Neutrophil (primary cell): Measurements from ENCODE around the gene ULK1.
"Not testable (repeated sequence)": the region's sequence is repeated elsewhere in the genome, so short reads cannot be mapped to it uniquely, and the experiment has no call there.

Experiments
- H3K27ac ChIP-seq: fragments of 200-600 bp; sonication (generic); 2 replicates; pipeline ENCODE4 v1.5.1; 2016; ENCODE audit warnings: mild to moderate bottlenecking, moderate library complexity
- H3K27me3 ChIP-seq: fragments of 200-600 bp; sonication (generic); 2 replicates; pipeline ENCODE4 v1.6.0; 2016; ENCODE audit warnings: mild to moderate bottlenecking
- H3K36me3 ChIP-seq: fragments of 200-600 bp; sonication (generic); 2 replicates; pipeline ENCODE4 v1.5.1; 2017
- H3K4me1 ChIP-seq, 2 experiments: fragments of 200-600 bp in 1 of 2; sonication (generic) in 1 of 2; 1 replicate in 1 of 2; 2 replicates in 1 of 2; pipeline versions ENCODE4 v1.5.1 to v1.6.1; 2013 to 2016; ENCODE audit warnings: low read depth in 1 of 2, low read length in 1 of 2, mild to moderate bottlenecking in 1 of 2, moderate library complexity in 1 of 2; ENCODE audit not compliant: control insufficient read depth in 1 of 2, insufficient read depth in 1 of 2
- H3K4me3 ChIP-seq, 2 experiments: fragments of 200-600 bp in 1 of 2; sonication (generic) in 1 of 2; 1 replicate in 1 of 2; 2 replicates in 1 of 2; pipeline ENCODE4 v1.5.1; 2013 to 2016; ENCODE audit warnings: low read depth in 1 of 2, low read length in 1 of 2, mild to moderate bottlenecking in 1 of 2, moderate library complexity in 1 of 2
- H3K9me3 ChIP-seq: fragments of 200-600 bp; sonication (generic); 2 replicates; pipeline ENCODE4 v1.5.1; 2016
- CTCF ChIP-seq: fragments of 200-600 bp; sonication (generic); IDR thresholded peaks from 2 replicates; pipeline ENCODE4 v1.5.1; 2016; ENCODE audit warnings: antibody characterized with exemption

ULK1 gene

GRCh38 chr12:131947482-131948027 is 53.1 kb downstream of the ULK1 start:
- no peak for TF ChIP-seq CTCF
- Histone ChIP-seq H3K4me3 (no peak overlapping the region), H3K9me3 (no peaks in the 10 kb centered on the region), H3K4me1 (peaks cover 23% of the 10 kb centered on the region in 2 experiments), H3K36me3 (no peaks in the 10 kb centered on the region), H3K27me3 (no peaks in the 10 kb centered on the region), H3K27ac (no peak overlapping the region)

- peaks cover 23% of the 10 kb centered on the region in 2 experiments for H3K4me1 ChIP-seq
- H3K36me3 ChIP-seq: no peaks in the 10 kb centered on the region
- H3K4me3 ChIP-seq: no peak overlapping the region
- no peaks in the 10 kb centered on the region for H3K9me3 ChIP-seq
- H3K27me3 ChIP-seq: no peaks in the 10 kb centered on the region
- H3K27ac ChIP-seq: no peak overlapping the region
- TF ChIP-seq CTCF: no peak
These were observed 53.8 kb downstream of the ULK1 start for GRCh38 chr12:131948166-131948712.

GRCh38 chr12:131948713-131949430 is 54.5 kb downstream of the ULK1 start:
- not testable (repeated sequence) for H3K36me3 ChIP-seq, H3K27me3 ChIP-seq, H3K9me3 ChIP-seq
- Histone ChIP-seq H3K4me3 (peak overlapping the region; percentile 82 to 90), H3K4me1 (peaks cover 23% of the 10 kb centered on the region in 2 experiments), H3K27ac (peak overlapping the region; percentile 84)

- Histone ChIP-seq H3K27ac (peak within 1 kb of the TSS; percentile 84), H3K27me3 (no peaks in the 10 kb centered on the region), H3K9me3 (no peaks in the 10 kb centered on the region), H3K4me1 (peaks cover 23% of the 10 kb centered on the region in 2 experiments), H3K4me3 (peak within 1 kb of the TSS; percentile 82 to 90), H3K36me3 (no peaks in the 10 kb centered on the region)
- peak; percentile 92 for TF ChIP-seq CTCF
These were observed 55.2 kb downstream of the ULK1 start, which contains the start of gene EP400 for GRCh38 chr12:131949431-131950181. Gene EP400 (plus strand): TSS chr12:131949942. CDS start chr12:131960620, 10,678 bp downstream.

- H3K27ac ChIP-seq: peak overlapping the region; percentile 84
- H3K4me1 ChIP-seq: peaks cover 23% of the 10 kb centered on the region in 2 experiments
- H3K4me3 ChIP-seq: peak overlapping the region; percentile 82 to 90
- TF ChIP-seq CTCF: no peak
- no peaks in the 10 kb centered on the region for H3K9me3 ChIP-seq
- H3K36me3 ChIP-seq: no peaks in the 10 kb centered on the region
- no peaks in the 10 kb centered on the region for H3K27me3 ChIP-seq
These were observed 55.9 kb downstream of the ULK1 start for GRCh38 chr12:131950182-131950913.

GRCh38 chr12:131953810-131954209 is 59.4 kb downstream of the ULK1 start:
- H3K27ac ChIP-seq: not testable (repeated sequence)

GRCh38 chr12:131954460-131954859 is 60.0 kb downstream of the ULK1 start:
- H3K4me3 ChIP-seq, H3K36me3 ChIP-seq, H3K27ac ChIP-seq, H3K27me3 ChIP-seq, H3K9me3 ChIP-seq: not testable (repeated sequence)
- H3K4me1 ChIP-seq: peaks cover 20 to 24% of the 10 kb centered on the region in 2 experiments

More at GRCh38 chr12:131953810-131954209, 59.4 kb downstream of the ULK1 start:
- H3K36me3 ChIP-seq, H3K27me3 ChIP-seq, H3K9me3 ChIP-seq, H3K4me3 ChIP-seq: not testable (repeated sequence)
- H3K4me1 ChIP-seq: peaks cover 26 to 28% of the 10 kb centered on the region in 2 experiments
